K562 (cell line): ENCODE data around the gene CHCHD10. TPM values are rescaled to one million over a fixed set of nuclear protein-coding genes. Genes with fewer than 3 reads are reported as not detected.
A peak's percentile ranks its signal among the peaks of the same experiment; 100 is the strongest.

Source experiments
- CHD1 ChIP-seq: fragments of 200-600 bp; sonication (generic); IDR thresholded peaks from one replicate; pipeline ENCODE4 v1.6.1; 2012; ENCODE audit warnings: mild to moderate bottlenecking, moderate library complexity, low read length, inconsistent platforms
- CTCF ChIP-seq, 3 experiments: IDR thresholded peaks in 2 of 3; conservative IDR thresholded peaks in 1 of 3; 2 replicates each; pipeline ENCODE4 v1.5.1; 2011 to 2012; ENCODE audit warnings: low read length in 3 of 3, mild to moderate bottlenecking in 3 of 3, control low read depth in 2 of 3, improper control_type of control experiment in 1 of 3, inconsistent platforms in 1 of 3, low read depth in 1 of 3, mixed read lengths in 1 of 3, moderate library complexity in 1 of 3; ENCODE audit not compliant: insufficient read depth in 2 of 3
- ELF4 ChIP-seq: fragments of 450-650 bp; formaldehyde crosslinking; IDR thresholded peaks from 2 replicates; pipeline ENCODE4 v1.4.0; 2022; ENCODE audit warnings: missing genetic modification characterization
- HEY1 ChIP-seq: fragments of 250-450 bp; sonication (Bioruptor Pico); IDR thresholded peaks from 2 replicates; pipeline ENCODE4 v1.5.0; 2020; ENCODE audit warnings: mild to moderate bottlenecking, moderate library complexity, borderline replicate concordance
- HLTF ChIP-seq: fragments of 450-650 bp; IDR thresholded peaks from 2 replicates; pipeline ENCODE4 v1.6.1; 2016
- MAX ChIP-seq: sonication (generic); formaldehyde crosslinking; IDR thresholded peaks from 2 replicates; pipeline ENCODE4 v1.9.0; 2022; ENCODE audit warnings: mild to moderate bottlenecking, missing genetic modification reagents
- MXI1 ChIP-seq: IDR thresholded peaks from 2 replicates; pipeline ENCODE4 v1.6.1; 2011; ENCODE audit warnings: low read depth, mild to moderate bottlenecking, improper control_type of control experiment, low read length
- MYC ChIP-seq, 2 experiments: fragments of 250-450 bp in 1 of 2; sonication (Bioruptor Pico) in 1 of 2; IDR thresholded peaks; 2 replicates each; pipeline versions ENCODE4 v1.5.1 to v1.6.1; 2012 to 2021; ENCODE audit warnings: low read depth in 2 of 2, borderline replicate concordance in 1 of 2, improper control_type of control experiment in 1 of 2, low read length in 1 of 2, mild to moderate bottlenecking in 1 of 2, moderate library complexity in 1 of 2
- NR2C1 ChIP-seq, 2 experiments: fragments of 450-650 bp; IDR thresholded peaks; 2 replicates each; pipeline ENCODE4 v1.6.1; 2017; ENCODE audit warnings: mild to moderate bottlenecking in 2 of 2, antibody characterized with exemption in 1 of 2, inconsistent platforms in 1 of 2, missing compliant biosample characterization in 1 of 2, missing genetic modification characterization in 1 of 2
- NR4A1 ChIP-seq, 2 experiments: fragments of 250-450 bp in 1 of 2; fragments of 450-650 bp in 1 of 2; sonication (Bioruptor Pico) in 1 of 2; IDR thresholded peaks; 2 replicates each; pipeline versions ENCODE4 v1.4.0 to v1.6.1; 2016 to 2020; ENCODE audit warnings: mild to moderate bottlenecking in 2 of 2, missing compliant biosample characterization in 1 of 2, missing genetic modification characterization in 1 of 2, moderate library complexity in 1 of 2
- PKNOX1 ChIP-seq: fragments of 450-650 bp; IDR thresholded peaks from 2 replicates; pipeline ENCODE4 v1.6.1; 2016
- RBM22 ChIP-seq: fragments of 200-400 bp; formaldehyde crosslinking; IDR thresholded peaks from 2 replicates; pipeline ENCODE4 v1.6.1; 2018; ENCODE audit warnings: low read length, low read depth; ENCODE audit not compliant: poor library complexity, severe bottlenecking
- RBM25 ChIP-seq: fragments of 200-400 bp; formaldehyde crosslinking; IDR thresholded peaks from 2 replicates; pipeline ENCODE4 v1.6.1; 2018; ENCODE audit warnings: low read length, low read depth, moderate library complexity; ENCODE audit not compliant: severe bottlenecking
- SNIP1 ChIP-seq: fragments of 450-650 bp; IDR thresholded peaks from 2 replicates; pipeline ENCODE4 v1.7.1; 2017; ENCODE audit warnings: low read depth, mild to moderate bottlenecking
- TAF7 ChIP-seq: fragments of 450-650 bp; IDR thresholded peaks from 2 replicates; pipeline ENCODE4 v1.6.1; 2016; ENCODE audit warnings: missing genetic modification characterization, missing compliant biosample characterization
- TCF7L2 ChIP-seq: fragments of 150-350 bp; IDR thresholded peaks from 2 replicates; pipeline ENCODE4 v1.6.1; 2016; ENCODE audit warnings: low read depth, mild to moderate bottlenecking, low read length, moderate library complexity
- TEAD4 ChIP-seq, 2 experiments: sonication (generic) in 1 of 2; formaldehyde crosslinking in 1 of 2; IDR thresholded peaks; 2 replicates each; pipeline versions ENCODE4 v1.6.1 to v1.8.0; 2012 to 2022; ENCODE audit warnings: borderline replicate concordance in 1 of 2, inconsistent platforms in 1 of 2, low read length in 1 of 2, mild to moderate bottlenecking in 1 of 2, missing genetic modification reagents in 1 of 2
- ZKSCAN3 ChIP-seq: fragments of 250-450 bp; sonication (Bioruptor Pico); IDR thresholded peaks from 2 replicates; pipeline ENCODE4 v1.4.0; 2020
- ZNF184 ChIP-seq: sonication (generic); formaldehyde crosslinking; IDR thresholded peaks from 2 replicates; pipeline ENCODE4 v1.5.0; 2020; ENCODE audit warnings: missing genetic modification reagents
- polyA plus RNA-seq, 8 experiments: library from polyadenylated mRNA; depleted of rRNA in 4 of 8; stranded (reverse) in 5 of 8; unstranded in 3 of 8; fragments of >200 nt; fragmentation: Nextera tagmentation in 2 of 8; fragmentation: Illumina TruSeq in 1 of 8; extraction: Ambion mirVana in 2 of 8; extraction: Trizol in 1 of 8; gene quantifications; 2 replicates each; pipeline versions ENCODE4 v1.2.1 to v1.2.3, GENCODE V29; 2011 to 2014; ENCODE audit warnings: inconsistent platforms in 1 of 8, missing spikeins in 1 of 8
- total RNA-seq, 7 experiments: library from RNA; depleted of rRNA in 6 of 7; stranded (reverse); fragments of >200 nt in 6 of 7; fragmentation: Illumina TruSeq in 2 of 7; extraction: Trizol in 2 of 7; gene quantifications; 2 replicates each; pipeline versions ENCODE4 v1.2.1 to v1.2.3, GENCODE V29; 2011 to 2021; ENCODE audit warnings: low replicate concordance in 1 of 7
- TF ChIP-seq, protein P1 (sequence below): fragments of 250-450 bp; sonication (Bioruptor Pico); IDR thresholded peaks from 2 replicates; pipeline ENCODE4 v1.5.0; 2021; ENCODE audit warnings: mild to moderate bottlenecking, borderline replicate concordance

CHCHD10 gene
- total and polyA plus RNA-seq, 9 of the 15 experiments (the other 6 are each of a cell fraction or from before 2014, with no cell fraction given), result 15.2 to 292 (median 102) TPM

GRCh38 chr22:23772649-23773473 is 5.1 kb upstream of the CHCHD10 start, which contains the start of gene MMP11 (continued):
- TF ChIP-seq, protein P1, sequence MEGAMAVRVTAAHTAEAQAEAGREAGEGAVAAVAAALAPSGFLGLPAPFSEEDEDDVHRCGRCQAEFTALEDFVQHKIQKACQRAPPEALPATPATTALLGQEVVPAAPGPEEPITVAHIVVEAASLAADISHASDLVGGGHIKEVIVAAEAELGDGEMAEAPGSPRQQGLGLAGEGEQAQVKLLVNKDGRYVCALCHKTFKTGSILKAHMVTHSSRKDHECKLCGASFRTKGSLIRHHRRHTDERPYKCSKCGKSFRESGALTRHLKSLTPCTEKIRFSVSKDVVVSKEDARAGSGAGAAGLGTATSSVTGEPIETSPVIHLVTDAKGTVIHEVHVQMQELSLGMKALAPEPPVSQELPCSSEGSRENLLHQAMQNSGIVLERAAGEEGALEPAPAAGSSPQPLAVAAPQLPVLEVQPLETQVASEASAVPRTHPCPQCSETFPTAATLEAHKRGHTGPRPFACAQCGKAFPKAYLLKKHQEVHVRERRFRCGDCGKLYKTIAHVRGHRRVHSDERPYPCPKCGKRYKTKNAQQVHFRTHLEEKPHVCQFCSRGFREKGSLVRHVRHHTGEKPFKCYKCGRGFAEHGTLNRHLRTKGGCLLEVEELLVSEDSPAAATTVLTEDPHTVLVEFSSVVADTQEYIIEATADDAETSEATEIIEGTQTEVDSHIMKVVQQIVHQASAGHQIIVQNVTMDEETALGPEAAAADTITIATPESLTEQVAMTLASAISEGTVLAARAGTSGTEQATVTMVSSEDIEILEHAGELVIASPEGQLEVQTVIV (CRISPR knock-in tag), result no peak
- 0 out of 2 replicates have a peak, but pooled peaks have one; percentile 43 for TF ChIP-seq PKNOX1
- no peak for TF ChIP-seq SNIP1
- TF ChIP-seq MYC (IDR thresholded peaks at IDR 0.05; ENCODE audit: low read depth, low read length), result no peak
- no peak for TF ChIP-seq MYC (CRISPR knock-in tag; IDR thresholded peaks at IDR 0.05; ENCODE audit: borderline replicate concordance, low read depth)
- no peak for TF ChIP-seq RBM22
- TF ChIP-seq TCF7L2, result no peak
- no peak for TF ChIP-seq TEAD4 (IDR thresholded peaks at IDR 0.05; ENCODE audit: low read length)
- TF ChIP-seq TEAD4 (CRISPR knock-in tag; IDR thresholded peaks at IDR 0.05; ENCODE audit: borderline replicate concordance), result no peak
- TF ChIP-seq CHD1, result no peak
- TF ChIP-seq NR2C1 (IDR thresholded peaks at IDR 0.05), result no peak
- no peak for TF ChIP-seq NR2C1 (tag; IDR thresholded peaks at IDR 0.05)
- no peak for TF ChIP-seq ELF4 (CRISPR knock-in tag)
- no peak for TF ChIP-seq NR4A1 (CRISPR knock-in tag; IDR thresholded peaks at IDR 0.05)
- TF ChIP-seq NR4A1 (tag; IDR thresholded peaks at IDR 0.05), result no peak
- peak in 2 of 3 experiments; percentile 10; a peak in 1 of 6 replicates for TF ChIP-seq CTCF (IDR thresholded peaks at IDR 0.05 in 2 of 3, conservative IDR thresholded peaks at IDR 0.05 in 1 of 3; ENCODE audit: insufficient read depth in 2 of 3, low read depth in 1 of 3, low read length in 3 of 3)
- peak; percentile 44 for TF ChIP-seq RBM25
- no peak for TF ChIP-seq HLTF
- TF ChIP-seq MAX (CRISPR knock-in tag), result peak; percentile 43; the same call in 1 of the 2 replicates
- TF ChIP-seq MXI1, result no peak
- no peak for TF ChIP-seq ZKSCAN3 (CRISPR knock-in tag)
- no peak for TF ChIP-seq HEY1
- no peak for TF ChIP-seq ZNF184 (CRISPR knock-in tag)
- no peak for TF ChIP-seq TAF7 (tag)
